Measurements from ENCODE around the gene COBL.

DNA sequence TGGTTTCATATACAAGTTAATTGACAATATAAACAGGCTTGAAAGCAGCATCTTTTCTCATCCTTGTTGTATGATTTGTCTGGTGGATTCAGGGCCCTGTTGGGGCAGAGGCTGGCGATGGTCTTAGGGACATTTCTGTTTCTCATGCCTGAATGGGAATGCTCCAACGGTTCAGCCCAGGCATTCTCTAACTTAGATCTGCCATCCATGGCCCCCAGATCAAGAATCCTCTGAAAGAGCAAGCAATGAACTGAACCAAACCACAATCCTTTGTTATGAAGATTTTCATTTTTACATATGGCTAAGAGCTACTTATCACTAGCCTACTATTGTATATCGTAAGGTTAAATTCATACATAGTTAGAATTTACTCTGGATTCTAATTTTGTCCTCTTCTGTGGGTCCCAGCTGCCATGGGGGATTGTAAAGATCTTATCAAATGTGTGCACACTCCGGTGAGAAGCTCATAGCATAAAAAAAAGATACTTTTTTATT is 163.9 kb downstream of the COBL start:
- TF ChIP-seq, protein P1, sequence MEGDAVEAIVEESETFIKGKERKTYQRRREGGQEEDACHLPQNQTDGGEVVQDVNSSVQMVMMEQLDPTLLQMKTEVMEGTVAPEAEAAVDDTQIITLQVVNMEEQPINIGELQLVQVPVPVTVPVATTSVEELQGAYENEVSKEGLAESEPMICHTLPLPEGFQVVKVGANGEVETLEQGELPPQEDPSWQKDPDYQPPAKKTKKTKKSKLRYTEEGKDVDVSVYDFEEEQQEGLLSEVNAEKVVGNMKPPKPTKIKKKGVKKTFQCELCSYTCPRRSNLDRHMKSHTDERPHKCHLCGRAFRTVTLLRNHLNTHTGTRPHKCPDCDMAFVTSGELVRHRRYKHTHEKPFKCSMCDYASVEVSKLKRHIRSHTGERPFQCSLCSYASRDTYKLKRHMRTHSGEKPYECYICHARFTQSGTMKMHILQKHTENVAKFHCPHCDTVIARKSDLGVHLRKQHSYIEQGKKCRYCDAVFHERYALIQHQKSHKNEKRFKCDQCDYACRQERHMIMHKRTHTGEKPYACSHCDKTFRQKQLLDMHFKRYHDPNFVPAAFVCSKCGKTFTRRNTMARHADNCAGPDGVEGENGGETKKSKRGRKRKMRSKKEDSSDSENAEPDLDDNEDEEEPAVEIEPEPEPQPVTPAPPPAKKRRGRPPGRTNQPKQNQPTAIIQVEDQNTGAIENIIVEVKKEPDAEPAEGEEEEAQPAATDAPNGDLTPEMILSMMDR (IDR thresholded peaks at IDR 0.05; ENCODE audit: low read depth, low read length, poor library complexity, severe bottlenecking): no peak
- TF ChIP-seq EZH2phosphoT487 (IDR thresholded peaks at IDR 0.05; ENCODE audit: borderline replicate concordance, low read length): no peak
